Upper lobe of left lung (tissue), 6 donors: ENCODE measurements around the gene DIMT1. TPM values are rescaled to one million over a fixed set of nuclear protein-coding genes. Genes with fewer than 3 reads are reported as not detected.

Experiments
- ATAC-seq, 2 donors: fragments of 200-7000 bp; cut with Tn5 transposase; one replicate each; pipeline ENCODE4 v1.9.1; 2022; ENCODE audit warnings: mild to moderate bottlenecking in 2 of 2, moderate library complexity in 2 of 2; ENCODE audit not compliant: low FRiP score in 2 of 2
- DNase-seq, 2 donors: peaks; one replicate each; pipeline ENCODE4 v3.0.0-alpha.2; 2019 to 2020
- H3K27ac ChIP-seq, 4 donors: fragments of 200-600 bp; sonication (generic); one replicate each; pipeline ENCODE4 v1.5.1; 2016 to 2019
- H3K27me3 ChIP-seq, 4 donors: fragments of 200-600 bp; sonication (generic); one replicate each; pipeline ENCODE4 v1.5.1; 2017 to 2019
- H3K36me3 ChIP-seq, 4 donors: fragments of 200-600 bp; sonication (generic); one replicate each; pipeline ENCODE4 v1.5.1; 2016 to 2019
- H3K4me1 ChIP-seq, 4 donors: fragments of 200-600 bp; sonication (generic); one replicate each; pipeline ENCODE4 v1.5.1; 2018 to 2019
- H3K4me3 ChIP-seq, 4 donors: fragments of 200-600 bp; sonication (generic); one replicate each; pipeline ENCODE4 v1.5.1; 2017 to 2019; ENCODE audit warnings: mild to moderate bottlenecking in 2 of 4, moderate library complexity in 1 of 4
- H3K9me3 ChIP-seq, 4 donors: fragments of 200-600 bp; sonication (generic); one replicate each; pipeline ENCODE4 v1.5.1; 2018 to 2019
- CTCF ChIP-seq, 6 experiments: fragments of 450-650 bp in 4 of 6; fragments of 200-600 bp in 2 of 6; sonication (generic) in 2 of 6; IDR thresholded peaks; one replicate each; pipeline ENCODE4 v1.5.1; 2016 to 2019; ENCODE audit warnings: antibody characterized with exemption in 6 of 6
- EP300 ChIP-seq, 4 donors: sonication (generic); formaldehyde crosslinking; IDR thresholded peaks; one replicate each; pipeline ENCODE4 v1.5.1; 2017; ENCODE audit warnings: antibody characterized with exemption in 4 of 4, control low read depth in 2 of 4
- POLR2A ChIP-seq, 4 donors: fragments of 450-650 bp; IDR thresholded peaks; one replicate each; pipeline ENCODE4 v1.5.1; 2016 to 2017; ENCODE audit warnings: antibody characterized with exemption in 4 of 4, mild to moderate bottlenecking in 2 of 4
- POLR2AphosphoS5 ChIP-seq, 2 donors: sonication (generic); formaldehyde crosslinking; IDR thresholded peaks; one replicate each; pipeline ENCODE4 v1.5.1; 2017; ENCODE audit warnings: antibody characterized with exemption in 2 of 2
- WGBS, 2 donors: methylation state at CpG; one replicate each; pipeline ENCODE4 v1.1.5; 2017 to 2018; 5-methylcytosine and 5-hydroxymethylcytosine counted together
- total RNA-seq, 6 donors: library from RNA; depleted of rRNA in 4 of 6; stranded (reverse); fragments of >200 nt in 4 of 6; gene quantifications; one replicate each; pipeline versions ENCODE4 v1.1.0 to v1.2.1, GENCODE V29; 2016 to 2021
- donor health status: DM: no; HTN: no; CAD: no; lungs with moderate emphysema.
- donor health status: DM: no; HTN: yes; CAD: no; lungs with severe emphysema.

Gene DIMT1
- total RNA-seq, 6 donors from 2014 or later, result 2.1 to 24.5 (median 13.0) TPM

- Histone ChIP-seq H3K36me3 (no peaks in the 10 kb centered on the region), H3K27ac (peak overlapping the region in 3 of 4 donors; percentile 58 to 67 (median 65)), H3K9me3 (no peaks in the 10 kb centered on the region), H3K4me1 (peaks cover 9 to 27% (median 14%) of the 10 kb centered on the region in 4 donors), H3K27me3 (no peaks in the 10 kb centered on the region), H3K4me3 (no peak overlapping the region)
- ATAC-seq (peak; percentile 61 to 78), DNase-seq (peak in 1 of 2 donors; percentile 46)
- WGBS, 2 donors, result 63 to 69% methylated on average over 11 of the region's 11 CpGs
- TF ChIP-seq CTCF (IDR thresholded peaks at IDR 0.05) (no peak), POLR2AphosphoS5 (IDR thresholded peaks at IDR 0.05) (no peak)
These were observed 28.3 kb upstream of the DIMT1 start for GRCh38 chr5:62431735-62432620.

- no peak for TF ChIP-seq CTCF (IDR thresholded peaks at IDR 0.05)
- TF ChIP-seq EP300 (IDR thresholded peaks at IDR 0.05), result no peak
- TF ChIP-seq POLR2A (IDR thresholded peaks at IDR 0.05), result no peak
- no peak for TF ChIP-seq POLR2AphosphoS5 (IDR thresholded peaks at IDR 0.05)
- Histone ChIP-seq H3K27me3 (no peaks in the 10 kb centered on the region), H3K27ac (no peak overlapping the region), H3K4me1 (peaks cover 0 to 5% (median 0%) of the 10 kb centered on the region in 4 donors), H3K9me3 (no peaks in the 10 kb centered on the region), H3K4me3 (no peak overlapping the region), H3K36me3 (no peaks in the 10 kb centered on the region)
- 90 to 100% methylated on average over 1 of the region's 1 CpG for WGBS, 2 donors
- no peak for ATAC-seq
- DNase-seq, result no peak
These were observed 21.1 kb upstream of the DIMT1 start for GRCh38 chr5:62424763-62425162.

GRCh38 chr5:62421414-62421813, 17.7 kb upstream of the DIMT1 start:
- Histone ChIP-seq H3K27me3 (no peaks in the 10 kb centered on the region), H3K4me1 (peaks cover 0 to 5% (median 0%) of the 10 kb centered on the region in 4 donors), H3K4me3 (no peak overlapping the region), H3K9me3 (no peaks in the 10 kb centered on the region), H3K27ac (no peak overlapping the region), H3K36me3 (no peaks in the 10 kb centered on the region)
- ATAC-seq (no peak), DNase-seq (no peak)
- 65 to 72% methylated on average over 1 of the region's 1 CpG for WGBS, 2 donors
- TF ChIP-seq POLR2AphosphoS5 (IDR thresholded peaks at IDR 0.05) (no peak), CTCF (IDR thresholded peaks at IDR 0.05) (no peak), POLR2A (IDR thresholded peaks at IDR 0.05) (no peak), EP300 (IDR thresholded peaks at IDR 0.05) (no peak)

DNA sequence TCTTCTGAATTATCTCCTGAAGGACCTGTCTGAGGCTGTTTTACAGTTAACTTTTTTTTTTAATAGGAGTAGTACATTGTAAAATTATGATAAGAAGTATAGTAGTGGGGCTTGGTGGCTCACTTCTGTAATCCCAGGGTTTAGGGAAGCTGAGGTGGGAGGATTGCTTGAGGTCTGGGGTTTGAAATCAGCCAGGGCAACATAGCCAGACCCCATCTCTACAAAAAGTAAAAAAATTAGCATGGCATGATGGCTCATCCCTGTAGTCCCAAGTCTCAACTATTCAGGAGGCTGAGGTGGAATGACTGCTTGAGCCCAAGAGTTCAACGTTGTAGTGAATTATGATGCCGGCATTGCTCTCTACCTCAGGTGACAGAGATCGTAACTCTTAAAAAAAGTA, 15.9 kb upstream of the DIMT1 start:
- 96 to 98% methylated on average over 3 of the region's 3 CpGs for WGBS, 2 donors
- peaks cover 0 to 5% (median 0%) of the 10 kb centered on the region in 4 donors for H3K4me1 ChIP-seq
- no peaks in the 10 kb centered on the region for H3K27me3 ChIP-seq
- ATAC-seq (no peak), DNase-seq (no peak)
- no peak for TF ChIP-seq EP300 (IDR thresholded peaks at IDR 0.05)
- no peak for TF ChIP-seq POLR2AphosphoS5 (IDR thresholded peaks at IDR 0.05)
- TF ChIP-seq CTCF (IDR thresholded peaks at IDR 0.05), result no peak
- TF ChIP-seq POLR2A (IDR thresholded peaks at IDR 0.05), result no peak
- H3K27ac ChIP-seq, result no peak overlapping the region
- H3K4me3 ChIP-seq, result no peak overlapping the region
- no peaks in the 10 kb centered on the region for H3K9me3 ChIP-seq
- no peaks in the 10 kb centered on the region for H3K36me3 ChIP-seq
